ENCODE data around the gene SPATA32.

SPATA32 gene

DNA sequence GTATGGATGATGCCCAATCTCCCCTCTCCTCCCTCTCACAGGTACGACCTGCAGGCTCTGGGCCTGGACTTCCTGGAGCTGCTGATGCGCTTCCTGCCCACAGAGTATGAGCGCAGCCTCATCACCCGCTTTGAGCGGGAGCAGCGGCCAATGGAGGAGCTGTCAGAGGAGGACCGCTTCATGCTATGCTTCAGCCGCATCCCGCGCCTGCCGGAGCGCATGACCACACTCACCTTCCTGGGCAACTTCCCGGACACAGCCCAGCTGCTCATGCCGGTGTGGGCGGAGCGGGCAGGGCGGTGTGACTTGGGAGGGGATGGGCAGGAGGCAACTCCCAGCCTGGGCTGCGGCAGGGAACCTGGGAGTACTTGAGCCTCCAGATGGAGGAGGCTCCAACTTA lies 18.1 kb downstream of the SPATA32 start (continued):
- TF ChIP-seq, protein P1, sequence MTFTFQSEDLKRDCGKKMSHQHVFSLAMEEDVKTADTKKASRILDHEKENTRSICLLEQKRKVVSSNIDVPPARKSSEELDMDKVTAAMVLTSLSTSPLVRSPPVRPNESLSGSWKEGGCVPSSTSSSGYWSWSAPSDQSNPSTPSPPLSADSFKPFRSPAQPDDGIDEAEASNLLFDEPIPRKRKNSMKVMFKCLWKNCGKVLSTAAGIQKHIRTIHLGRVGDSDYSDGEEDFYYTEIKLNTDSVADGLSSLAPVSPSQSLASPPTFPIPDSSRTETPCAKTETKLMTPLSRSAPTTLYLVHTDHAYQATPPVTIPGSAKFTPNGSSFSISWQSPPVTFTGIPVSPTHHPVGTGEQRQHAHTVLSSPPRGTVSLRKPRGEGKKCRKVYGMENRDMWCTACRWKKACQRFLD (tag by site-specific recombination; IDR thresholded peaks at IDR 0.05), result no peak
- TF ChIP-seq KLF1 (tag by site-specific recombination; IDR thresholded peaks at IDR 0.05) (peak; percentile 85), ZNF558 (tag by site-specific recombination; IDR thresholded peaks at IDR 0.05) (no peak), ZNF621 (tag by site-specific recombination; IDR thresholded peaks at IDR 0.05) (no peak), ZNF174 (tag by site-specific recombination; IDR thresholded peaks at IDR 0.05) (no peak), ZNF175 (tag by site-specific recombination; IDR thresholded peaks at IDR 0.05) (no peak)
- TF ChIP-seq, protein P2, sequence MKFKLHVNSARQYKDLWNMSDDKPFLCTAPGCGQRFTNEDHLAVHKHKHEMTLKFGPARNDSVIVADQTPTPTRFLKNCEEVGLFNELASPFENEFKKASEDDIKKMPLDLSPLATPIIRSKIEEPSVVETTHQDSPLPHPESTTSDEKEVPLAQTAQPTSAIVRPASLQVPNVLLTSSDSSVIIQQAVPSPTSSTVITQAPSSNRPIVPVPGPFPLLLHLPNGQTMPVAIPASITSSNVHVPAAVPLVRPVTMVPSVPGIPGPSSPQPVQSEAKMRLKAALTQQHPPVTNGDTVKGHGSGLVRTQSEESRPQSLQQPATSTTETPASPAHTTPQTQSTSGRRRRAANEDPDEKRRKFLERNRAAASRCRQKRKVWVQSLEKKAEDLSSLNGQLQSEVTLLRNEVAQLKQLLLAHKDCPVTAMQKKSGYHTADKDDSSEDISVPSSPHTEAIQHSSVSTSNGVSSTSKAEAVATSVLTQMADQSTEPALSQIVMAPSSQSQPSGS (tag by site-specific recombination; IDR thresholded peaks at IDR 0.05; ENCODE audit: low read depth), result no peak

DNA sequence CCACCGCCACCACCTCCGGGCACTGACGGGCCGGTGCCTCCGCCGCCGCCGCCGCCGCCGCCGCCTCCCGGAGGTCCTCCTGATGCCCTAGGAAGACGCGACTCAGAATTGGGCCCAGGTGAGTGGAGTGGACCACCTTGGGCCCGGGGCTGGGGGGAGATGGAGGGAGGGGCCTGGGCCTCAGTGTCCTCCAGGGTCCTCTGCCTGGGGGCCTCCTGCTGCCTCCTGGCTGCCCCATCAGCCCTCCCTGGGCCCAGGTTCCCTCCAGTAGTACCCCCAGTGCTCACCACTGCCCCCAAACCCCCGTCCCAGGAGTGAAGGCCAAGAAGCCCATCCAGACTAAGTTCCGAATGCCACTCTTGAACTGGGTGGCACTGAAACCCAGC lies 19.9 kb downstream of the SPATA32 start:
- CTCF ChIA-PET, result interaction anchor here (1.0 to 1.6 kb wide), 2 partner anchors 9 to 23 kb away, joined by 3 to 5 read pairs; no protein-coding TSS in a partner anchor
- TF ChIP-seq SETDB1 (IDR thresholded peaks at IDR 0.05; ENCODE audit: insufficient read length, low read length) (no peak), ZNF404 (tag by site-specific recombination; IDR thresholded peaks at IDR 0.05) (no peak), ZFP37 (tag by site-specific recombination; IDR thresholded peaks at IDR 0.05) (no peak), YY1 (tag by site-specific recombination; IDR thresholded peaks at IDR 0.05) (no peak), ZNF292 (tag by site-specific recombination; IDR thresholded peaks at IDR 0.05; ENCODE audit: borderline replicate concordance, low read depth) (no peak), ZNF23 (tag by site-specific recombination; IDR thresholded peaks at IDR 0.05; ENCODE audit: borderline replicate concordance) (no peak), ZNF571 (tag by site-specific recombination; IDR thresholded peaks at IDR 0.05) (no peak)
- TF ChIP-seq, protein P3, sequence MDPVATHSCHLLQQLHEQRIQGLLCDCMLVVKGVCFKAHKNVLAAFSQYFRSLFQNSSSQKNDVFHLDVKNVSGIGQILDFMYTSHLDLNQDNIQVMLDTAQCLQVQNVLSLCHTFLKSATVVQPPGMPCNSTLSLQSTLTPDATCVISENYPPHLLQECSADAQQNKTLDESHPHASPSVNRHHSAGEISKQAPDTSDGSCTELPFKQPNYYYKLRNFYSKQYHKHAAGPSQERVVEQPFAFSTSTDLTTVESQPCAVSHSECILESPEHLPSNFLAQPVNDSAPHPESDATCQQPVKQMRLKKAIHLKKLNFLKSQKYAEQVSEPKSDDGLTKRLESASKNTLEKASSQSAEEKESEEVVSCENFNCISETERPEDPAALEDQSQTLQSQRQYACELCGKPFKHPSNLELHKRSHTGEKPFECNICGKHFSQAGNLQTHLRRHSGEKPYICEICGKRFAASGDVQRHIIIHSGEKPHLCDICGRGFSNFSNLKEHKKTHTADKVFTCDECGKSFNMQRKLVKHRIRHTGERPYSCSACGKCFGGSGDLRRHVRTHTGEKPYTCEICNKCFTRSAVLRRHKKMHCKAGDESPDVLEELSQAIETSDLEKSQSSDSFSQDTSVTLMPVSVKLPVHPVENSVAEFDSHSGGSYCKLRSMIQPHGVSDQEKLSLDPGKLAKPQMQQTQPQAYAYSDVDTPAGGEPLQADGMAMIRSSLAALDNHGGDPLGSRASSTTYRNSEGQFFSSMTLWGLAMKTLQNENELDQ (tag by site-specific recombination; IDR thresholded peaks at IDR 0.05; ENCODE audit: low read depth), result no peak
- Histone ChIP-seq H3K36me3 (ENCODE audit: control insufficient read depth in 2 of 2, insufficient read depth in 1 of 2, low read length in 2 of 2) (peaks cover 0 to 8% of the 10 kb centered on the region in 2 experiments; a peak in 1 of 3 replicates), H3K4me3 (ENCODE audit: low read depth, low read length) (no peak overlapping the region), H3K4me1 (ENCODE audit: control insufficient read depth, insufficient read depth, low read length) (peaks cover 2% of the 10 kb centered on the region), H3K27ac (ENCODE audit: extremely low read depth, low read depth, low read length) (no peak overlapping the region), H3K9me3 (ENCODE audit: control insufficient read depth, insufficient read depth, low read depth, low read length) (no peaks in the 10 kb centered on the region)
- POLR2A ChIA-PET, result no interaction called here

DNA sequence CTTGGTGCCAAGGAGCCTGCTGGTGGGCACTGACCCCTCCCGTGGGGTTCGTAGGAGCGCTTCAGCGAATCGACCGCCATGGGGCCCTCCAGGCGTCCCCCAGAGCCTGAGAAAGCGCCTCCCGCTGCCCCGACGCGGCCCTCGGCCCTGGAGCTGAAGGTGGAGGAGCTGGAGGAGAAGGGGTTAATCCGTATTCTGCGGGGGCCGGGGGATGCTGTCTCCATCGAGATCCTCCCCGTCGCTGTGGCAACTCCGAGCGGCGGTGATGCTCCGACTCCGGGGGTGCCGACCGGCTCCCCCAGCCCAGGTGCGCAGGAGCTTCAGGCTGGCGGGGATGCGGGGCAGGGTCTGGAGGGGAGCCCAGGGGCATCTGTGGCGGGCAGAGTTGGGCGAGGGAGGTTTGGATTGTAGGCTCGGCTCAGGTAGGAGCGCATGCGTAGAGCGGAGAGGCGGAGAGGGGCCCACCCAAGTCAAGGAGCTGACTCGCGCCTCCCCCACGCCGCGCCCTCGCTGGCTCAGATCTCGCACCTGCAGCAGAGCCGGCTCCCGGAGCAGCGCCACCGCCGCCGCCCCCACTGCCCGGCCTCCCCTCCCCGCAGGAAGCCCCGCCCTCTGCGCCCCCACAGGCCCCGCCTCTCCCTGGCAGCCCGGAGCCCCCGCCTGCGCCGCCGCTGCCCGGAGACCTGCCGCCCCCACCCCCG lies 20.4 kb downstream of the SPATA32 start:
- H3K27ac ChIP-seq (ENCODE audit: extremely low read depth, low read depth, low read length), result no peak overlapping the region
- no peaks in the 10 kb centered on the region for H3K4me1 ChIP-seq (ENCODE audit: control insufficient read depth, insufficient read depth, low read length)
- CTCF ChIA-PET, result interaction anchor here (0.6 to 1.6 kb wide), 4 partner anchors 10 to 587 kb away, joined by 3 to 5 read pairs (median 3); no protein-coding TSS in a partner anchor
- POLR2A ChIA-PET, result no interaction called here
- H3K9me3 ChIP-seq (ENCODE audit: control insufficient read depth, insufficient read depth, low read depth, low read length), result no peaks in the 10 kb centered on the region
- no peak overlapping the region for H3K4me3 ChIP-seq (ENCODE audit: low read depth, low read length)
- peaks cover 0 to 8% of the 10 kb centered on the region in 2 experiments; a peak in 1 of 3 replicates for H3K36me3 ChIP-seq (ENCODE audit: control insufficient read depth in 2 of 2, insufficient read depth in 1 of 2, low read length in 2 of 2)
- TF ChIP-seq ZNF169 (tag by site-specific recombination; IDR thresholded peaks at IDR 0.05) (no peak), ZSCAN30 (tag by site-specific recombination; IDR thresholded peaks at IDR 0.05) (no peak), ZNF23 (tag by site-specific recombination; IDR thresholded peaks at IDR 0.05; ENCODE audit: borderline replicate concordance) (no peak), OVOL3 (tag by site-specific recombination; IDR thresholded peaks at IDR 0.05) (no peak), ZNF596 (tag by site-specific recombination; IDR thresholded peaks at IDR 0.05) (no peak)
- TF ChIP-seq, protein P4, sequence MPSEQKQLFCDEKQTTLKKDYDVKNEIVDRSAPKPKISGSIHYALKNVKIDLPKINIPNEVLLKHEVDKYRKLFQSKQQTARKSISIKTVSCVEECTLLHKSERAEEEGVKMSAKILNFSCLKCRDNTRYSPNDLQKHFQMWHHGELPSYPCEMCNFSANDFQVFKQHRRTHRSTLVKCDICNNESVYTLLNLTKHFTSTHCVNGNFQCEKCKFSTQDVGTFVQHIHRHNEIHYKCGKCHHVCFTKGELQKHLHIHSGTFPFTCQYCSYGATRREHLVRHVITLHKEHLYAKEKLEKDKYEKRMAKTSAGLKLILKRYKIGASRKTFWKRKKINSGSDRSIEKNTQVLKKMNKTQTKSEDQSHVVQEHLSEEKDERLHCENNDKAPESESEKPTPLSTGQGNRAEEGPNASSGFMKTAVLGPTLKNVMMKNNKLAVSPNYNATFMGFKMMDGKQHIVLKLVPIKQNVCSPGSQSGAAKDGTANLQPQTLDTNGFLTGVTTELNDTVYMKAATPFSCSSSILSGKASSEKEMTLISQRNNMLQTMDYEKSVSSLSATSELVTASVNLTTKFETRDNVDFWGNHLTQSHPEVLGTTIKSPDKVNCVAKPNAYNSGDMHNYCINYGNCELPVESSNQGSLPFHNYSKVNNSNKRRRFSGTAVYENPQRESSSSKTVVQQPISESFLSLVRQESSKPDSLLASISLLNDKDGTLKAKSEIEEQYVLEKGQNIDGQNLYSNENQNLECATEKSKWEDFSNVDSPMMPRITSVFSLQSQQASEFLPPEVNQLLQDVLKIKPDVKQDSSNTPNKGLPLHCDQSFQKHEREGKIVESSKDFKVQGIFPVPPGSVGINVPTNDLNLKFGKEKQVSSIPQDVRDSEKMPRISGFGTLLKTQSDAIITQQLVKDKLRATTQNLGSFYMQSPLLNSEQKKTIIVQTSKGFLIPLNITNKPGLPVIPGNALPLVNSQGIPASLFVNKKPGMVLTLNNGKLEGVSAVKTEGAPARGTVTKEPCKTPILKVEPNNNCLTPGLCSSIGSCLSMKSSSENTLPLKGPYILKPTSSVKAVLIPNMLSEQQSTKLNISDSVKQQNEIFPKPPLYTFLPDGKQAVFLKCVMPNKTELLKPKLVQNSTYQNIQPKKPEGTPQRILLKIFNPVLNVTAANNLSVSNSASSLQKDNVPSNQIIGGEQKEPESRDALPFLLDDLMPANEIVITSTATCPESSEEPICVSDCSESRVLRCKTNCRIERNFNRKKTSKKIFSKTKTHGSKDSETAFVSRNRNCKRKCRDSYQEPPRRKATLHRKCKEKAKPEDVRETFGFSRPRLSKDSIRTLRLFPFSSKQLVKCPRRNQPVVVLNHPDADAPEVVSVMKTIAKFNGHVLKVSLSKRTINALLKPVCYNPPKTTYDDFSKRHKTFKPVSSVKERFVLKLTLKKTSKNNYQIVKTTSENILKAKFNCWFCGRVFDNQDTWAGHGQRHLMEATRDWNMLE (tag by site-specific recombination; conservative IDR thresholded peaks at IDR 0.05; ENCODE audit: low read depth), result no peak
- TF ChIP-seq, protein P5, sequence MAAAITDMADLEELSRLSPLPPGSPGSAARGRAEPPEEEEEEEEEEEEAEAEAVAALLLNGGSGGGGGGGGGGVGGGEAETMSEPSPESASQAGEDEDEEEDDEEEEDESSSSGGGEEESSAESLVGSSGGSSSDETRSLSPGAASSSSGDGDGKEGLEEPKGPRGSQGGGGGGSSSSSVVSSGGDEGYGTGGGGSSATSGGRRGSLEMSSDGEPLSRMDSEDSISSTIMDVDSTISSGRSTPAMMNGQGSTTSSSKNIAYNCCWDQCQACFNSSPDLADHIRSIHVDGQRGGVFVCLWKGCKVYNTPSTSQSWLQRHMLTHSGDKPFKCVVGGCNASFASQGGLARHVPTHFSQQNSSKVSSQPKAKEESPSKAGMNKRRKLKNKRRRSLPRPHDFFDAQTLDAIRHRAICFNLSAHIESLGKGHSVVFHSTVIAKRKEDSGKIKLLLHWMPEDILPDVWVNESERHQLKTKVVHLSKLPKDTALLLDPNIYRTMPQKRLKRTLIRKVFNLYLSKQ (tag by site-specific recombination; IDR thresholded peaks at IDR 0.05; ENCODE audit: borderline replicate concordance), result no peak

All from HEK293 (cell line).